Common myeloid progenitor, CD34-positive (primary cell): ENCODE measurements around the gene AGBL1.

Experiments used
- CTCF ChIA-PET: fragments of 350-600 bp; sonication (Branson Sonifier 250); formaldehyde crosslinking; loops from one replicate; lab custom pipeline; 2021; ENCODE audit warnings: antibody characterized with exemption; lab: Charles Lee
- POLR2A ChIA-PET: fragments of 350-600 bp; sonication (Branson Sonifier 250); formaldehyde crosslinking; loops from one replicate; lab custom pipeline; 2021; ENCODE audit warnings: antibody characterized with exemption; lab: Charles Lee
- DNase-seq, 3 donors: peaks; one replicate each; pipeline versions ENCODE4 v3.0.0 to v3.0.0-alpha.2; 2013
- H3K27ac ChIP-seq, 2 experiments: 1 replicate in 1 of 2; 2 replicates in 1 of 2; pipeline ENCODE4 v1.7.0; 2013; ENCODE audit warnings: inconsistent platforms in 2 of 2, low read length in 2 of 2, mild to moderate bottlenecking in 2 of 2, low read depth in 1 of 2, moderate library complexity in 1 of 2; ENCODE audit not compliant: severe bottlenecking in 2 of 2, insufficient read depth in 1 of 2, poor library complexity in 1 of 2
- H3K27me3 ChIP-seq, 5 experiments: replicated peaks in 2 of 5; 1 replicate in 3 of 5; 2 replicates in 2 of 5; pipeline versions ENCODE4 v1.6.1 to v1.7.0; 2013; ENCODE audit warnings: low read length in 4 of 5, mild to moderate bottlenecking in 2 of 5, moderate library complexity in 2 of 5, inconsistent platforms in 1 of 5; ENCODE audit not compliant: insufficient read depth in 5 of 5, control insufficient read depth in 4 of 5
- H3K36me3 ChIP-seq, 4 experiments: 1 replicate in 2 of 4; 2 replicates in 2 of 4; pipeline versions ENCODE4 v1.6.1 to v1.7.0; 2013; ENCODE audit warnings: low read length in 3 of 4, control low read depth in 1 of 4, mild to moderate bottlenecking in 1 of 4; ENCODE audit not compliant: control insufficient read depth in 4 of 4, insufficient read depth in 4 of 4
- H3K4me1 ChIP-seq, 4 experiments: 1 replicate in 3 of 4; 2 replicates in 1 of 4; pipeline versions ENCODE4 v1.6.1 to v1.7.1; 2013; ENCODE audit warnings: low read length in 3 of 4, mild to moderate bottlenecking in 3 of 4, control low read depth in 1 of 4, inconsistent platforms in 1 of 4, moderate library complexity in 1 of 4; ENCODE audit not compliant: control insufficient read depth in 4 of 4, insufficient read depth in 4 of 4; ENCODE audit errors: control extremely low read depth in 1 of 4
- H3K4me3 ChIP-seq, 7 experiments: 1 replicate in 4 of 7; 2 replicates in 3 of 7; pipeline versions ENCODE4 v1.5.1 to v1.7.0; 2013; ENCODE audit warnings: mild to moderate bottlenecking in 7 of 7, low read length in 6 of 7, moderate library complexity in 6 of 7, inconsistent platforms in 2 of 7, low read depth in 2 of 7, control low read depth in 1 of 7; ENCODE audit not compliant: insufficient read depth in 4 of 7, control insufficient read depth in 1 of 7; ENCODE audit errors: extremely low read depth in 1 of 7
- H3K9me3 ChIP-seq, 5 experiments: 1 replicate in 4 of 5; 2 replicates in 1 of 5; pipeline versions ENCODE4 v1.6.1 to v1.7.1; 2013; ENCODE audit warnings: low read length in 4 of 5, mild to moderate bottlenecking in 2 of 5, inconsistent platforms in 1 of 5, low read depth in 1 of 5, moderate library complexity in 1 of 5; ENCODE audit not compliant: control insufficient read depth in 4 of 5, insufficient read depth in 2 of 5; ENCODE audit errors: control extremely low read depth in 1 of 5
- WGBS: methylation state at CpG from one replicate; pipeline ENCODE4 v1.1.5; 2013; ENCODE audit not compliant: insufficient coverage; 5-methylcytosine and 5-hydroxymethylcytosine counted together

The AGBL1 gene

DNA sequence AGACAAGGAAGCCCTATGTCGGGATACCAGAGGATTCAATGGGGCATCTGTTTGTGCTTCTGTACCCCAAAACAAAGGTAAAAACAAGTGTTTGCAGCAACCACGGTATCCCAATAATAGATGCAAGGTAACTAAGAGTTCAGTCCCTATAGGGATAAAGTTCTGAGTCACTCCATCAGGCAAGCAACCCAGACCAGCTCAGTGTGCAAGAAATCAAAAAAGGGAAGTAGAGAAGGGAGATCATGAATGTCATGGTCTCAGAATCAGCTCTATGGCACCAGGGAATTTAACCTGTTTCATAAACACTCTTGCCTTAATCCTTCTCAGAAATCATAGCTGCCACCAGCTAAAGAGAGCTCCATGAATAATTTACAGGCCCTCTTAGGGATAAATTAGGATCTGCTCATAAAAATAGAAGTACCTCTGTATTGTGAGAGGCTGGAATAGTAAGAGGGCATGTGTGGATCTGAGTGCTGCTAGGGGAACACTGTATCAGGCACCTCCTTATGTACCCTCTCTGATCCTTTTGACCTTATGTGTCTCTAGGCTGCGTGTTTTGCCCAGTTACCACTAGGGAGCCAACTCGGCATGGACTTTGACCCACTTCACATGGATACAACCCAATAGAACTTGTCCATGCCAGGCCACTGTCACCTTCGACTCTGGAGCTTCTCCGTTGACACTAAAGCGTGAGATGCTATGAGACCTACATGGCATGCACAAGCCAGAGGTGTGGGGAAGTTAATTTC is 754.6 kb downstream of the AGBL1 start:
- ChIA-PET POLR2A (no interaction called here), CTCF (no interaction called here)

DNA sequence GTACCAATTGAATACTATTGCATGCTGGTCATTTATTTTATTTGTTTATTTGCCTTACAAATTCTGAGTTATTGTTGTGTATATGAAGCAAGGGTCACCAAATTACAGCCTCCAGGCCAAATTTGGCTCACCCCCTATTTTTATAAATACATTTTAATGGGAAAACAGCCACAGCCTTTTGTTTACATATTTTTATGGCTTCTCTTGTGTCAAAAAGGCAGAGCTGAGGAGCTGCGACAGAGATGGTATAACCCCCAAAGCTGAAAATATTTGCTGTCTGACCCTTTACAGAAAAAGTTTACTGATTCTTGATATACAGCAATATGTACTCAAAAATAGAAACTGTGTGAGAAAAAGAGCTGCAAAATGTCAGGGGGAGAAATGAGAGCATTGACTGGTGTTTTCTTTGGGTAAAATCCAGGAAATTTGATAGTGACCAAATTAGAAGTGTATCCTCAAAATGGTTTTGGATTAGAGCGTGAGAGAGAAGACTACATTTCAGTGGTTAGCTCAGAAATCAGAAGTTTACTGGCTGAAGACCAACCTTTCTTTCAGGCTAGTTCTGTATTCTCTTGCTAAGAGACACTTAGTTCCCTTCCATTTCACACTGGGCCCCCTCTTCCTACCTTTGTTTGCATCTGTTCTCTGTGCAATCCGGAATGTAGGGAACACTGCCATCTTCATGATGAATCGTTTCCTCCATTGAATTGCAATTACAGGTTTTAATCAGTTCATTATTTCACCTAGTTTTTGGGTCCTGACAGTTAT is 757.8 kb downstream of the AGBL1 start:
- 59% methylated on average over 3 of the region's 4 CpGs for WGBS
- H3K9me3 ChIP-seq, result no peaks in the 10 kb centered on the region
- no peak overlapping the region for H3K27ac ChIP-seq
- POLR2A ChIA-PET, result no interaction called here
- CTCF ChIA-PET, result no interaction called here
- H3K4me3 ChIP-seq, result no peak overlapping the region
- no peaks in the 10 kb centered on the region for H3K4me1 ChIP-seq
- H3K36me3 ChIP-seq, result no peaks in the 10 kb centered on the region
- no peaks in the 10 kb centered on the region for H3K27me3 ChIP-seq
- no peak for DNase-seq

More for the DNA sequence above, 754.6 kb downstream of the AGBL1 start:
- Histone ChIP-seq H3K4me1 (no peaks in the 10 kb centered on the region), H3K9me3 (no peaks in the 10 kb centered on the region), H3K4me3 (no peak overlapping the region), H3K27ac (no peak overlapping the region), H3K36me3 (no peaks in the 10 kb centered on the region), H3K27me3 (no peaks in the 10 kb centered on the region)
- 97% methylated on average over 6 of the region's 7 CpGs for WGBS
- DNase-seq, result no peak

DNA sequence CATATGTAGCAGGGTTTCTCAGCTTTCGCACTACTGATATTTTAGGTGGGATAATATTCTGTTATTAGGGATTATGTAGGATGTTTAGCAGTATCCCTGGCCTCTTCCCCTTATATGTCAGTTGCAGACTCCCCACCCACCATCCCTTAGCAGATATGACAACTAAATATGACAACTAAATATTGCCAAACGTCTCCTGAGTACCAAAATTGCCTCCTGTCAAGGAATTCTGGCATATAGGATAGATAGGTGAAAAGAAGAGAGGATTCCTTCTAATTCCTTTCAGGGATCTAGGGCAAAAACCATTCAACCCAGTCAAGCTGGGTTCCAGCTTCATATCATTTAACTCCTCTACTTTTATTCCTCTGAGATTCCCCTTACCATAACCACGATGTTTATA is 759.8 kb downstream of the AGBL1 start:
- DNase-seq, result no peak
- CTCF ChIA-PET, result no interaction called here
- Histone ChIP-seq H3K27ac (no peak overlapping the region), H3K4me1 (no peaks in the 10 kb centered on the region), H3K9me3 (no peaks in the 10 kb centered on the region), H3K36me3 (no peaks in the 10 kb centered on the region), H3K4me3 (no peak overlapping the region), H3K27me3 (no peaks in the 10 kb centered on the region)
- POLR2A ChIA-PET, result no interaction called here
- 83% methylated on average over 1 of the region's 3 CpGs for WGBS

DNA sequence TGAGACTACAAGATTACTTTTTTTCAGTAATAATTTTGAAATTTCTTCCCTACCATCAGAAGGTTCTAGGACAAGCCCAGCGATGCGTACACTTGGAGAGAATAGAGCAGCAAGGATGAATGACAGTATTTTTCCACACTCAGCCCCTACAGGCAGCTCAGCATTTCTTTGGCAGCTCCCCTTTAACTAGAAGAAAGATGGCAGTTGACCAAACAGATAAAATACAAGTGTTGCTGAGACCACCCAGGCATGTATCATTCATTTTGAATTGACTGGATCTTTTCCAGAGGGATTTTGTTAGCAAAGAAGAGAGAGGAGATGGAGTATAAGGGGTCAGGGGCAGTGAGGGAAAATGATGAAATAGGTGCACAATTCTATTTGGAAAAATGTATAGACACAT is 761.3 kb downstream of the AGBL1 start:
- Histone ChIP-seq H3K27ac (no peak overlapping the region), H3K27me3 (no peaks in the 10 kb centered on the region), H3K4me1 (no peaks in the 10 kb centered on the region), H3K36me3 (no peaks in the 10 kb centered on the region), H3K4me3 (no peak overlapping the region), H3K9me3 (no peaks in the 10 kb centered on the region)
- POLR2A ChIA-PET, result no interaction called here
- no peak for DNase-seq
- CTCF ChIA-PET, result no interaction called here
- WGBS, result 100% methylated on average over 1 of the region's 2 CpGs

DNA sequence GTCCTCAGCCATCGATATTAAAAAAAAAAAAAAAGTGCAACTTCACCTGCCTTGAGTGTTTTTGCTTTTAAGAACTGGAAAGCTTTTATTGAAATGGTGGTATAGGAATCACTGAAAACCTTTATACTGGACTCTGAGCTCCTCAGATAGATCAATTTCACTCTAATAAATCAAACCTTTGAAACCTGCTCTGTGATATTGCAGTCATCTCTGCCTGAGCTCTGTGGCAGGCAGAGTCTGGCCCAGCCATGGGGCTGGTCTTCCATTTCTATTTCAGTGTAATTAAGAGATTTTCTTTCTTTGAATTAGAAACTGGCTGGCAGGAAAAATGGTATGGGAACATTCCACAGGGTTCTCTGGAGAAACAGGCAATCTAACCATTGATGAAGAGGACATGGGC is 762.5 kb downstream of the AGBL1 start:
- Histone ChIP-seq H3K9me3 (no peaks in the 10 kb centered on the region), H3K4me1 (no peaks in the 10 kb centered on the region), H3K36me3 (no peaks in the 10 kb centered on the region), H3K27me3 (no peaks in the 10 kb centered on the region), H3K27ac (no peak overlapping the region), H3K4me3 (no peak overlapping the region)
- WGBS, result no CpG with 5 or more reads among the region's 1 CpG
- POLR2A ChIA-PET, result no interaction called here
- CTCF ChIA-PET, result no interaction called here
- DNase-seq, result no peak

DNA sequence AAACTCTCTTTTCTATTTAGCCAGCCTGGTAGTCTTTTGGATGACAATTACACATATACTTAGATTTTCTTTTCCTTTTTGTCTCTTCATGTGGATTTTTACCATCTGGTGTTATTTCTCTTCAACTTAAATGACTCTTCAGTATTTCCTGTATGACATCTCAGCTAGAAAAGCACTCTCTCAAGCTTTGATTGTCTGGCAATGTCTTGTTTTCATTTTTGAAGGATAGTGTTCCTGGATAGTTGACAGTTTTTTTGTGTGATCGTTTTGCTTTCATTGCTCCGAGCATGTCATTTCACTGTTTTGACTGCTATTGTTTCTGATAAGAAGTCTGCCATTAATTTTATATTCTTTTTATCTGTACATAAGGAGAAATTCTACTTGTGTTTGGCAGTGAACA is 766.4 kb downstream of the AGBL1 start:
- Histone ChIP-seq H3K27ac (no peak overlapping the region), H3K36me3 (no peaks in the 10 kb centered on the region), H3K9me3 (no peaks in the 10 kb centered on the region), H3K4me1 (no peaks in the 10 kb centered on the region), H3K4me3 (no peak overlapping the region), H3K27me3 (no peaks in the 10 kb centered on the region)
- WGBS, result no CpG with 5 or more reads among the region's 2 CpGs
- DNase-seq, result no peak
- ChIA-PET CTCF (no interaction called here), POLR2A (no interaction called here)

DNA sequence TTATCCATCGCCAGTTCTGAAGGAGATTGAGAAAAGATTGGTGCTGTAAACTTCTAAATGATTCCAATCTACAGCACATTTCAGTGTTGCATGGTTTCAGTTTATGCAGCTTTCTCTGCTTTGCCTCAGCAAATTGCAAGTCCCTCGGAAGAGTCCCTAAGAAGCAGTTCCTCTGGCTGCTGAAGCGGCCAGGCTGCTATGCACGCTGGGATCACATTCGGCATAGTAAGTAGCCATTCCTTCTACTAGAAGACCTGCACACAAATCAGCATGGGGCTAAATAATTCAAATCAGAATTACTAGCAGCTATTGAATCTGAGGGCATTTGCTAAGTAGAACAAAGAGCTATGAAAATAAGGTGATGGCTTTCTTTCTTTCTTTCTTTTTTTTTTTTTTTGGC is 769.5 kb downstream of the AGBL1 start:
- no peak overlapping the region for H3K27ac ChIP-seq
- no peaks in the 10 kb centered on the region for H3K4me1 ChIP-seq
- 90% methylated on average over 2 of the region's 5 CpGs for WGBS
- no peak for DNase-seq
- H3K36me3 ChIP-seq, result no peaks in the 10 kb centered on the region
- H3K27me3 ChIP-seq, result no peaks in the 10 kb centered on the region
- no peak overlapping the region for H3K4me3 ChIP-seq
- ChIA-PET CTCF (no interaction called here), POLR2A (no interaction called here)
- H3K9me3 ChIP-seq, result no peaks in the 10 kb centered on the region
